SU-DHL-6 (cell line): ENCODE results near the gene SLC8A3.

ENCODE experiments used
- H2AFZ ChIP-seq: fragments of 200-600 bp; sonication (generic); 2 replicates; pipeline ENCODE4 v1.6.1; 2014; ENCODE audit warnings: low read depth, mild to moderate bottlenecking, moderate library complexity, mixed read lengths, antibody characterized with exemption, low read length; ENCODE audit not compliant: severe bottlenecking
- H3F3A ChIP-seq: fragments of 200-600 bp; shearing (Covaris generic); 2 replicates; pipeline ENCODE4 v1.6.0; 2016; ENCODE audit warnings: antibody characterized with exemption, mild to moderate bottlenecking; ENCODE audit not compliant: insufficient read depth
- H3K27ac ChIP-seq: fragments of 200-600 bp; sonication (generic); 2 replicates; pipeline ENCODE4 v1.5.1; 2016; ENCODE audit warnings: low read depth, mild to moderate bottlenecking, low read length, moderate library complexity, mixed read lengths
- H3K27me3 ChIP-seq: fragments of 200-600 bp; sonication (generic), shearing (Covaris generic); 2 replicates; pipeline ENCODE4 v1.6.0; 2014; ENCODE audit warnings: mild to moderate bottlenecking, low read length
- H3K36me3 ChIP-seq: fragments of 200-600 bp; sonication (generic); 2 replicates; pipeline ENCODE4 v1.6.1; 2014; ENCODE audit warnings: mild to moderate bottlenecking, low read length, mixed read lengths
- H3K4me2 ChIP-seq: fragments of 300-600, 200-600 bp; shearing (Covaris generic), sonication (generic); 2 replicates; pipeline ENCODE4 v1.6.0; 2014; ENCODE audit warnings: low read length, low read depth, mild to moderate bottlenecking; ENCODE audit not compliant: poor library complexity, severe bottlenecking
- H3K4me3 ChIP-seq: fragments of 200-600 bp; sonication (generic); 2 replicates; pipeline ENCODE4 v1.5.1; 2014; ENCODE audit warnings: antibody characterized with exemption, low read length, mild to moderate bottlenecking, mixed read lengths; ENCODE audit not compliant: insufficient read depth, poor library complexity, severe bottlenecking
- H3K79me2 ChIP-seq: fragments of 200-600 bp; sonication (generic); 2 replicates; pipeline ENCODE4 v1.6.1; 2014; ENCODE audit warnings: mild to moderate bottlenecking, low read length, moderate library complexity; ENCODE audit not compliant: insufficient read depth
- H3K9ac ChIP-seq: fragments of 200-600 bp; sonication (generic); 2 replicates; pipeline ENCODE4 v1.7.0; 2014; ENCODE audit warnings: mild to moderate bottlenecking, low read length
- H3K9me2 ChIP-seq: fragments of 200-600 bp; sonication (generic); replicated peaks from 2 replicates; pipeline ENCODE4 v1.6.1; 2014; ENCODE audit warnings: low read length; ENCODE audit not compliant: insufficient read depth
- H3K9me3 ChIP-seq: fragments of 200-600 bp; sonication (generic); 2 replicates; pipeline ENCODE4 v1.6.1; 2014; ENCODE audit warnings: low read length, mixed read lengths; ENCODE audit not compliant: insufficient read depth
- H4K20me1 ChIP-seq: fragments of 200-600 bp; sonication (generic); 2 replicates; pipeline ENCODE4 v1.6.1; 2014; ENCODE audit warnings: low read depth, mild to moderate bottlenecking, antibody characterized with exemption, low read length, moderate library complexity, mixed read lengths
- CTCF ChIP-seq: fragments of 200-600 bp; sonication (generic); IDR thresholded peaks from one replicate; pipeline ENCODE4 v1.5.1; 2017; ENCODE audit warnings: antibody characterized with exemption, mild to moderate bottlenecking, low read length, moderate library complexity; ENCODE audit not compliant: insufficient read depth, poor library complexity, severe bottlenecking
- EZH2phosphoT487 ChIP-seq: fragments of 200-600 bp; sonication (generic), shearing (Covaris generic); conservative IDR thresholded peaks from 2 replicates; pipeline ENCODE4 v1.6.1; 2018; ENCODE audit warnings: mild to moderate bottlenecking, antibody characterized with exemption, low read length, moderate library complexity, mixed read lengths

Gene SLC8A3

GRCh38 chr14:70180718-70181117 lies 8.0 kb downstream of the SLC8A3 start:
- no peak overlapping the region for H3K27ac ChIP-seq
- no peaks in the 10 kb centered on the region for H3K79me2 ChIP-seq
- H3K4me3 ChIP-seq, result no peak overlapping the region
- H3K9me3 ChIP-seq, result no peaks in the 10 kb centered on the region
- no peaks in the 10 kb centered on the region for H4K20me1 ChIP-seq
- no peaks in the 10 kb centered on the region for H3F3A ChIP-seq
- no peaks in the 10 kb centered on the region for H3K9me2 ChIP-seq
- no peak overlapping the region for H2AFZ ChIP-seq
- no peak overlapping the region for H3K4me2 ChIP-seq
- H3K9ac ChIP-seq, result no peak overlapping the region
- no peak for TF ChIP-seq CTCF
- no peak for TF ChIP-seq EZH2phosphoT487
- H3K36me3 ChIP-seq, result no peaks in the 10 kb centered on the region
- no peaks in the 10 kb centered on the region for H3K27me3 ChIP-seq

- Histone ChIP-seq H3K4me3 (no peak overlapping the region), H3K27me3 (no peaks in the 10 kb centered on the region), H2AFZ (no peak overlapping the region), H3K4me2 (no peak overlapping the region), H3K36me3 (no peaks in the 10 kb centered on the region), H4K20me1 (no peaks in the 10 kb centered on the region), H3K79me2 (no peaks in the 10 kb centered on the region), H3K27ac (no peak overlapping the region), H3K9me2 (no peaks in the 10 kb centered on the region), H3F3A (no peaks in the 10 kb centered on the region), H3K9me3 (no peaks in the 10 kb centered on the region), H3K9ac (no peak overlapping the region)
- TF ChIP-seq CTCF, result no peak
- TF ChIP-seq EZH2phosphoT487, result no peak
These were observed 11.5 kb downstream of the SLC8A3 start for GRCh38 chr14:70177081-70177800.

- Histone ChIP-seq H3K36me3 (no peaks in the 10 kb centered on the region), H3K27me3 (no peaks in the 10 kb centered on the region), H3K4me2 (no peak overlapping the region), H3K9ac (no peak overlapping the region), H3K27ac (no peak overlapping the region), H4K20me1 (no peaks in the 10 kb centered on the region), H3K4me3 (no peak overlapping the region), H2AFZ (no peak overlapping the region), H3K79me2 (no peaks in the 10 kb centered on the region), H3F3A (no peaks in the 10 kb centered on the region), H3K9me2 (no peaks in the 10 kb centered on the region), H3K9me3 (no peaks in the 10 kb centered on the region)
- no peak for TF ChIP-seq CTCF
- no peak for TF ChIP-seq EZH2phosphoT487
These were observed 15.2 kb downstream of the SLC8A3 start for GRCh38 chr14:70173569-70173968.
